GM21619 (cell line): Measurements from ENCODE around the gene DOCK8.

Experiments
- ATAC-seq: cut with Tn5 transposase; IDR thresholded peaks from one replicate; pipeline ENCODE4 v1.9.1; 2021; ENCODE audit not compliant: unreplicated experiment

The DOCK8 gene

DNA sequence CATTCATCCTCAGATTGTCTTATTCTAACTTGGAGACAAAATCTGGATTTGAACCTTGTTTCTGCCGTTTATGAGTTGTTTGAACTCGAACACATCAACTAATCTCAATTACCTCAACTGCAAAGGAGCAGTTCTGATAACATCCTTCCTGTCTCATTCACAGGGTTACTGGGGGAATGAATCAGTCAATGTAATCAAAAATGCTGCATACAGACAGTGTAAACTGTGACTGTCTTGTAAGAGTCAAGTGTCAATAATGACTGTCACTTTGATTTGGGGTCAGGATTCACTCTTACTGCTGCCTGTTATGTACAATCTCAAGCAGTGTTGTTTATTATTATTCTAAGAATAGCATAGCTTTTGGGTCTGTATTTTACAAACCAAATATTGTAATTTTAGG lies 273.8 kb downstream of the DOCK8 start:
- no peak for ATAC-seq

DNA sequence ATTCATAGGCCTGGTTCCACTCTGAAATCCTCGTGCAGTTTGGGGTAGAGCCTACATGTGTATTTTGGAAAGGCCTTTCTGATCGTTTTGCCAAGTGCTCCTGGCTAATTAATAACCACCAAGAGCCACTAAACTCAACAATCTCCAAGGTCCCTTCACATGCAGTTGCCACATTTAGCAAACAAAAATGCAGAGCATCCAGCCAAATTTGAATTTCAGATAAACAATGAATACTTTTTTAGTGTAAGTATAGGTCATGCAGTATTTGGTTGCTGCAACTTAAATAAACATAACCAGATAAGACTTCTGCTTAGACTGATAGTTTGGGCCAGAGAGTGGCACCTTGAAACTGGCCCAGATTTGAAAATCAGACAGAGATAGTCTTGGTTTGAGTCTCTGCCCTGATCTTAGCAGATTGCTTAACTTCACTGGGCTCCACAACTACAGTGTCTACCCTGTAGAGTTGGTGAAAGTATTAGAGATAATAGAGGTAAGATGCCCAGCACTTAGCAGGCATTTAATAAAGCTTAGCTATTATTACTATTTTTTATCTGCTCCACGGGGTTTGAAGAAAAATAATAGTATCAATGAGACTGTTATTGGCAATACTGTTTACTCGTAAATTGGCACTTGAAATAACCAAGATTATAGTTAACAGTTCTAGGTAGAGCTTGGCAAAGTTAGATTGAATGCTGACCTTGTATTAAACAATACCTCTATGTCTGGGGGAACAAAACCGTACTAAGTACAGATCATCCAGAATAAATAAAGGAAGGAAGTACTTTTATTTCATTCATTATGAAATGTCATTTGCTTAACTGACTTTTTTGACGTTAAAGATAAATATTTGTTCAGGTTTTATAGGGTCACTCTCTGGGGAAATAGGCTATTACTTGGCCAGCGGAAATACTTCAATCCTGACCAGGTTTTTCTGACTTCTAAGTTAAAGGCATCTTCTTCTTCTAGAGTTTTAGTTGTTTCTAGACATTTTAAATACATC lies 274.8 kb downstream of the DOCK8 start:
- ATAC-seq = no peak

DNA sequence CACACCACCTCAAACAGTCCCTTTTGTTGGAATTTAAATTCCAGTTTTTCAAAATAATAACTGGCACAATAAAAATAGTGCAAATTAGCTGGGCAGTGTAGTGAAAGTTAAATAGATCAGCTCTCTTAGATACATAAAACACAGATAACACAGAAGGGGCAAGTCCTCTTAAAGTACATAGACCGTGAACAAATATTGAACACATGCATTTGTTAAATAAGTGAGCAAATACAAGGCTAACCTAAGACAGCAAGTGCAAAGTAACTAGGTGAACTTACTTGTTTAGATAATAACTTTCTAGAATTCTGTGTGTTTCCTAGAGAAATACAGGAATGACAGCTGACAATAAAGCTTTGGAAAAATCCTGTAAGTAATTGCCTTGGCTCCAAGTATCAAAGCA lies 280.1 kb downstream of the DOCK8 start:
- no peak for ATAC-seq

DNA sequence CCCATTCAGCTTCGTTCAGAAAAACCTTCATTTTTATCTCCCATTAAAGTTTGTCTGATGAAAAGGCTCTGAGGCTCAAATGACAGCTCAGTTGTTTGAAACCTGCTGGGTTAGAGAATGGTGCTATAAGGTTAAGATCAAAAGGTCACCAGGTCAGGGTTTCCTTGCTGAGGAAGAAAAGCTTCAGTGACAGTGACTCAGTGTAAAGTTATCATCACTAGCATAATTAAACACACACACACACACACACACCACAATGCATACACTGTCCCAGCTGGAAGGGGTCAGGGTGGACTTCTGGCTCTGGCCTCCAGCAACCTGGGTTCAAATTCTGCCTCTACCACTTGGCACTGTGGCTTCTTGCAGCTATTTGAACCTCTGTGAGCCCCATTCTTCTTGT lies 281.1 kb downstream of the DOCK8 start:
- no peak for ATAC-seq

DNA sequence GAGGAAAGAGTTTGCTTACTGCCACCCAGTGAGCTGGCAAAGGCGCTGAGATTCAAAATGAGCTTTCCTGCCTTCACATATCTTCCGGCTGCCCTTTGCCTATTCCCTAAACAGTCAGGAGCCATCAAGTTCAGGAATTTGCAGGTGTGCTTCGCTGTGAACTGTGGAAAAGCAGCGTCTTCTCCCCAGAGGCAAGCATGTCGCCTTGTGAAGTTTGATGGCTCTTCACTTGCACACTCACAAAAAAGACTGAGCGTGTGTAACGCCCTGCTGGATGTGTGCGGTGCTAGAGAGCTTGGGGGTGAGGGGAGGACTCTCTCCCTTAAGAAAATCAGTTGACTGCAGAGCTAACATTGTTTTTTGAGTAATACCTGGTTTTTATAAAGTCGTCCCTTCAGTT lies 288.7 kb downstream of the DOCK8 start:
- no peak for ATAC-seq

GRCh38 chr9:503881-504852 lies 289.5 kb downstream of the DOCK8 start, which contains the start of gene KANK1:
KANK1 (plus strand) TSS chr9:504695.
- ATAC-seq = peak; percentile 78

DNA sequence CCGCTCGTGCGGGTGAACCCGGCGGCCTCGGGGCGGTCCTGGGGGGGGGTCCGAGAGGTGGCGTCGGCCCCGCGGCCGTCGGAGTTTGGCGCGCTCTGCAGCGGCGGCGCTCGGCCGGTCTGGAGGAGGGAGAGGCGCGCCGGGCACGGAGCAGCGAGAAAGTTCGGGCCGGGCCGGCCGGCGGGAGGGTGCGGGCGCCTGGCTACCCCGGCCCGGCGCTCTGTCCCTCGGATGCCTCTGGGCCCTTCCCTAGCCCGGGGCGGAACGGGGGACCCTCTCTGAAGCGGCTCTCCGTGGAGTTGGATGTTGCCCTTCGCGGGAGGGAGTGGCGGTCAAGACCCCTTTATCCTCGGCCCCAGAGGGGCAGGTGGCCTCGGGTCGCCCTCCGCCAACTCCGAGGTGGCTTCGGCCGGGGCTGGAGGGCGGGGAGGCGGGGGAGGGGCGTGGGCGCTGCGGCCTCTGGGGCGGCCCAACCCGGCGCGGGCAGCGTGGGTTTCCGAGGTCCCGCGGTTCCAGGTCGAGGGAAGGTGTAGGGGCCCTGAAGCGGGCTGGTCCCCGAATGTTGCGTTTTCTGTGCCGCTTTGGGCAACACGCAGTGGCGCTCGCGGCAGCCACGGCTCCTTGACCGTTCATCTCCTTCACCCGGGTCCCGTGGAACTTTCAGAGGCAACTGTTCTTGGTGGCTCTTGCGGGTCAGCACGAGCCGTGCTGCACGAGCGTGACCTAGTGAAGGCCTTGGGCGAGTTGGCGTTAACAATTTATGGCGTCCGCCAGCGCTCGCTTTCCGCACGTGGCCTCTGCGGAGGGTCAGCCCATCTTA lies 290.5 kb downstream of the DOCK8 start:
- ATAC-seq = peak; percentile 21

DNA sequence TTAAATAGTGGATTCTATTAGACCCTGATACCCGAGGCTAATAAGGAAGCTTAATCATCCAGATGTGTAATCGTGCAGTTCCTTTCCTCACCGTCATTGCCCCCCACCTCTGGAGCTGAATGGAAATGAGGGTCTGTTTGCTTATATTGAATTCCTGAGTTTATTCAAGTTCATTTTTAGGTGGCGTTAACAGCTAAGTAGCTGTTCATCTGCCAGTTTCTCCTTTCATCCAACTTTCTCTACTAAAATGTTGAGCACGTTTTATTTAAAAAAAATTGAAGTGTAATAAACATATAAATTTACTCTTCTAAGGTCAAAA lies 291.0 kb downstream of the DOCK8 start:
- ATAC-seq = no peak

GRCh38 chr9:506281-506680 lies 291.6 kb downstream of the DOCK8 start:
- ATAC-seq = no peak

- ATAC-seq = no peak
Measured at GRCh38 chr9:511861-512260, 297.2 kb downstream of the DOCK8 start.

DNA sequence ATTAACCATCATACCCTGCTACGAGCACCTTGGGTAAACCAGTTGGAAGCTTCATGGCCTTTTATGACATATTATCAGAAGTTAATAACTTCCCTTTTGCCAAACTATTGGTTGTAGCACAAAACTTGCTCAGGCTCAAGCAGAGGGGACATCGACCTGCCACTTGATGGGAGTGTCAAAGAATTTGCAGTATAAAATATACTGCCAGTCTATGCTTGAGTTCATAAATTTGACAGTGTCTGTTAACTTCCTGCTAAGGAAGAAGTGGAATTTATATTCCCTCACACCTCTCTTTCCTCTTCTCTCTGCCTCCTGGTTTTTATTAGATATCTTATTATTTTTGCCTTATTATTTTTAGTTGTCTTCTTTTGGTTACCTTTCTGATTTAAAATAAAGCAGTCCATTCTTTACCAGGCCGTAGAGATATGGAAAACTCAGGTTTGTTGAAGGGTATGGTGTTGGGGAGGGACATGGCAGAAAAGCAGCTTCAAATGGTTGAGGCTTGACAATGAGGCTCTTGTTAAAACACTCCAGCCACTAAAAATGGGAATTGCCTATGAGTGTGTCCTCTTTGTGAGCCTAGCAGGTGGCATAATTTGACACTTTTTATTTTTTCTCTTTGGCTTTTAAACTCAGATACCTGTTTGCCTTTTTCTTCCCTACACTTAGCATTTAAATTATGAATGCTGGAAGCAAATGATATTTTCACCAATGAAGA lies 298.0 kb downstream of the DOCK8 start:
- ATAC-seq = no peak
